GM20431 (cell line): ENCODE results near the gene LIPJ.

ENCODE experiments used
- in situ Hi-C: fragments of 300-500 bp; cut with MseI, MboI; formaldehyde crosslinking; loops from one replicate; pipeline ENCODE4 v1.15.0; 2020; ENCODE audit warnings: low sequenced_read_pairs; ENCODE audit not compliant: unreplicated experiment

Gene LIPJ

GRCh38 chr10:88586462-88586861 is at the start of gene LIPJ:
Gene LIPJ, plus strand, starts transcription at chr10:88586762. Its CDS starts 3,926 bp downstream, at chr10:88590688.
- in situ Hi-C loops, result no loop called here

- in situ Hi-C loops, result no loop called here
These were observed 49.2 kb upstream of the LIPJ start for GRCh38 chr10:88537322-88537721.

- in situ Hi-C loops, result no loop called here
These were observed 48.5 kb upstream of the LIPJ start for GRCh38 chr10:88538048-88538447.

- in situ Hi-C loops, result no loop called here
These were observed 46.2 kb upstream of the LIPJ start for GRCh38 chr10:88540351-88540750.

GRCh38 chr10:88541116-88541626 is 45.4 kb upstream of the LIPJ start:
- in situ Hi-C loops, result no loop called here

GRCh38 chr10:88542522-88542921 is 44.0 kb upstream of the LIPJ start:
- in situ Hi-C loops, result no loop called here

- in situ Hi-C loops, result no loop called here
These were observed 42.3 kb upstream of the LIPJ start for GRCh38 chr10:88544140-88544870.

GRCh38 chr10:88545359-88545758 is 41.2 kb upstream of the LIPJ start:
- in situ Hi-C loops, result no loop called here

- in situ Hi-C loops, result no loop called here
These were observed 40.1 kb upstream of the LIPJ start for GRCh38 chr10:88546497-88546896.

GRCh38 chr10:88551246-88551645 is 35.3 kb upstream of the LIPJ start:
- in situ Hi-C loops, result loop anchor here (10.0 to 25.0 kb wide), 2 partner anchors 261 to 686 kb away; partner anchors contain the start of genes KLLN, LIPM and PTEN

GRCh38 chr10:88553116-88553752 is 33.3 kb upstream of the LIPJ start:
- in situ Hi-C loops, result loop anchor here (10.0 to 25.0 kb wide), 2 partner anchors 259 to 688 kb away; partner anchors contain the start of genes KLLN, LIPM and PTEN

- in situ Hi-C loops, result loop anchor here (10.0 to 25.0 kb wide), 2 partner anchors 257 to 691 kb away; partner anchors contain the start of genes KLLN, LIPM and PTEN
These were observed 31.2 kb upstream of the LIPJ start for GRCh38 chr10:88555190-88555908.

GRCh38 chr10:88557256-88557655 is 29.3 kb upstream of the LIPJ start:
- in situ Hi-C loops, result loop anchor here (10.0 to 25.0 kb wide), 2 partner anchors 255 to 692 kb away; partner anchors contain the start of genes KLLN, LIPM and PTEN

- in situ Hi-C loops, result loop anchor here (10.0 to 25.0 kb wide), 2 partner anchors 255 to 693 kb away; partner anchors contain the start of genes KLLN, LIPM and PTEN
These were observed 28.9 kb upstream of the LIPJ start for GRCh38 chr10:88557658-88558057.

- in situ Hi-C loops, result loop anchor here (25.0 kb wide), 1 partner anchor 250 kb away; the partner anchor contains the start of gene LIPM
These were observed 24.4 kb upstream of the LIPJ start for GRCh38 chr10:88562152-88562551.

- in situ Hi-C loops, result loop anchor here (25.0 kb wide), 1 partner anchor 247 kb away; the partner anchor contains the start of gene LIPM
These were observed 21.5 kb upstream of the LIPJ start for GRCh38 chr10:88565072-88565471.

- in situ Hi-C loops, result no loop called here
These were observed 4.2 kb upstream of the LIPJ start for GRCh38 chr10:88582411-88582805.

GRCh38 chr10:88582806-88583583 is 3.6 kb upstream of the LIPJ start, which contains the start of gene RNLS:
Gene RNLS, minus strand, starts transcription at chr10:88583318.
- in situ Hi-C loops, result no loop called here

- in situ Hi-C loops, result no loop called here
These were observed 3.0 kb upstream of the LIPJ start for GRCh38 chr10:88583584-88583957.
